Natural killer cell (primary cell): ENCODE measurements around the gene SLC24A3. TPM values are rescaled to one million over a fixed set of nuclear protein-coding genes. Genes with fewer than 3 reads are reported as not detected.

Experiments
- ATAC-seq, 3 donors: fragments of 150-1000 bp in 2 of 3; fragments of 200-7000 bp in 1 of 3; cut with Tn5 transposase; 1 replicate in 1 of 3; 2 replicates in 2 of 3; pipeline ENCODE4 v1.10.0; 2021; ENCODE audit warnings: mild to moderate bottlenecking in 2 of 3, moderate library complexity in 2 of 3
- DNase-seq, 2 donors: peaks; one replicate each; pipeline versions ENCODE4 v3.0.0 to v3.0.0-alpha.2; 2013 to 2021; ENCODE audit warnings: mixed read lengths in 1 of 2
- H3K27ac ChIP-seq: one replicate; pipeline ENCODE4 v1.5.1; 2013; ENCODE audit warnings: mild to moderate bottlenecking, low read length
- H3K27me3 ChIP-seq: one replicate; pipeline ENCODE4 v1.6.1; 2013; ENCODE audit warnings: low read length; ENCODE audit not compliant: control insufficient read depth, insufficient read depth
- H3K36me3 ChIP-seq: one replicate; pipeline ENCODE4 v1.6.1; 2013; ENCODE audit warnings: low read length; ENCODE audit not compliant: control insufficient read depth, insufficient read depth
- H3K4me1 ChIP-seq: one replicate; pipeline ENCODE4 v1.6.1; 2013; ENCODE audit warnings: low read length; ENCODE audit not compliant: control insufficient read depth, insufficient read depth
- H3K4me3 ChIP-seq: one replicate; pipeline ENCODE4 v1.5.1; 2013; ENCODE audit warnings: low read length
- H3K9me3 ChIP-seq: one replicate; pipeline ENCODE4 v1.6.1; 2013; ENCODE audit warnings: low read length; ENCODE audit not compliant: control insufficient read depth, insufficient read depth
- H3K27ac Mint-ChIP-seq, 2 donors: one replicate each; pipeline ENCODE4 v1.8.0; 2022; ENCODE audit warnings: mild to moderate bottlenecking in 2 of 2, mixed read lengths in 2 of 2, moderate library complexity in 1 of 2
- H3K27me3 Mint-ChIP-seq, 2 donors: one replicate each; pipeline ENCODE4 v1.8.0; 2022; ENCODE audit warnings: low read depth in 2 of 2, mixed read lengths in 2 of 2
- H3K36me3 Mint-ChIP-seq: one replicate; pipeline ENCODE4 v1.8.0; 2022; ENCODE audit warnings: mixed read lengths
- H3K4me1 Mint-ChIP-seq, 2 donors: one replicate each; pipeline ENCODE4 v1.8.0; 2022; ENCODE audit warnings: mixed read lengths in 2 of 2
- H3K4me3 Mint-ChIP-seq: one replicate; pipeline ENCODE4 v1.8.0; 2022; ENCODE audit warnings: mild to moderate bottlenecking, moderate library complexity, mixed read lengths
- H3K9me3 Mint-ChIP-seq, 2 donors: one replicate each; pipeline ENCODE4 v1.8.0; 2022; ENCODE audit warnings: mixed read lengths in 2 of 2
- WGBS: methylation state at CpG from one replicate; pipeline ENCODE4 v1.1.7; 2013; ENCODE audit warnings: missing lambda C conversion rate; ENCODE audit not compliant: insufficient coverage; 5-methylcytosine and 5-hydroxymethylcytosine counted together
- intact Hi-C: fragments of 100-400 bp; cut with micrococcal nuclease; formaldehyde crosslinking; loops from one replicate; pipeline ENCODE4 v1.14.2; 2022
- total RNA-seq, 4 donors: library from RNA; stranded (reverse); fragments of 120-200 nt in 1 of 4; gene quantifications; one replicate each; pipeline versions ENCODE4 v1.2.3 to v1.2.4, GENCODE V29; 2013 to 2022
- TF ChIP-seq, protein P1 (sequence below): fragments of 200-600 bp; IDR thresholded peaks from one replicate; pipeline ENCODE4 v1.8.0; 2022; ENCODE audit warnings: antibody characterized with exemption

SLC24A3 gene
- total RNA-seq, 3 donors from 2014 or later (not counting 1 experiment from before 2014, with no cell fraction given) = 0.09 to 5.5 (median 0.99) TPM

DNA sequence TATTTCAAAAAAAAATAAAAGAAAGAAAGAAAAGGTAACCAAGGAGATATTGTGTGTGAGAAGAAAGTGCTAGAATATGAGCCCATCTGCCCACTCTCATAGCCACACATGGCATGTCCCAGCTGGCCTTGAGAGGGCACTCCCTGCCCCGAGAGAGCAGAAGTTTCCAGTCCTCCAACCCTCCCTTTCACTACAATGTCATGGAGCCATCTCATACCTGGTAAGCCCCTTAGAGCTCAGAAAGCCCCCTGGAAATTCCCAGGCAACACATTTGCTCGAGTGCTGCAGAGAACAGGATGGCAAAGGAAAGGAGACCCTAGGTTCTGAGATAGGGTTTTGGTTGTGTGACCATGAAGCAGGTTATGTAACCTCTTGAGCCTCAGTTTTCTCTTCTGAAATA, 469.8 kb downstream of the SLC24A3 start:
- ATAC-seq = no peak
- H3K4me3 ChIP-seq = no peak overlapping the region
- 36% methylated on average over 2 of the region's 2 CpGs for WGBS
- intact Hi-C loops = no loop called here
- Mint-ChIP-seq H3K27me3 (peaks cover 5 to 12% of the 10 kb centered on the region in 2 donors), H3K9me3 (no peaks in the 10 kb centered on the region), H3K4me3 (no peak overlapping the region), H3K36me3 (no peaks in the 10 kb centered on the region), H3K27ac (no peak overlapping the region), H3K4me1 (no peaks in the 10 kb centered on the region)
- DNase-seq = no peak
- H3K4me1 ChIP-seq = no peaks in the 10 kb centered on the region
- H3K9me3 ChIP-seq = no peaks in the 10 kb centered on the region
- TF ChIP-seq, protein P1, sequence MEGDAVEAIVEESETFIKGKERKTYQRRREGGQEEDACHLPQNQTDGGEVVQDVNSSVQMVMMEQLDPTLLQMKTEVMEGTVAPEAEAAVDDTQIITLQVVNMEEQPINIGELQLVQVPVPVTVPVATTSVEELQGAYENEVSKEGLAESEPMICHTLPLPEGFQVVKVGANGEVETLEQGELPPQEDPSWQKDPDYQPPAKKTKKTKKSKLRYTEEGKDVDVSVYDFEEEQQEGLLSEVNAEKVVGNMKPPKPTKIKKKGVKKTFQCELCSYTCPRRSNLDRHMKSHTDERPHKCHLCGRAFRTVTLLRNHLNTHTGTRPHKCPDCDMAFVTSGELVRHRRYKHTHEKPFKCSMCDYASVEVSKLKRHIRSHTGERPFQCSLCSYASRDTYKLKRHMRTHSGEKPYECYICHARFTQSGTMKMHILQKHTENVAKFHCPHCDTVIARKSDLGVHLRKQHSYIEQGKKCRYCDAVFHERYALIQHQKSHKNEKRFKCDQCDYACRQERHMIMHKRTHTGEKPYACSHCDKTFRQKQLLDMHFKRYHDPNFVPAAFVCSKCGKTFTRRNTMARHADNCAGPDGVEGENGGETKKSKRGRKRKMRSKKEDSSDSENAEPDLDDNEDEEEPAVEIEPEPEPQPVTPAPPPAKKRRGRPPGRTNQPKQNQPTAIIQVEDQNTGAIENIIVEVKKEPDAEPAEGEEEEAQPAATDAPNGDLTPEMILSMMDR = no peak
- H3K27ac ChIP-seq = no peak overlapping the region
- H3K36me3 ChIP-seq = no peaks in the 10 kb centered on the region
- H3K27me3 ChIP-seq = no peaks in the 10 kb centered on the region

DNA sequence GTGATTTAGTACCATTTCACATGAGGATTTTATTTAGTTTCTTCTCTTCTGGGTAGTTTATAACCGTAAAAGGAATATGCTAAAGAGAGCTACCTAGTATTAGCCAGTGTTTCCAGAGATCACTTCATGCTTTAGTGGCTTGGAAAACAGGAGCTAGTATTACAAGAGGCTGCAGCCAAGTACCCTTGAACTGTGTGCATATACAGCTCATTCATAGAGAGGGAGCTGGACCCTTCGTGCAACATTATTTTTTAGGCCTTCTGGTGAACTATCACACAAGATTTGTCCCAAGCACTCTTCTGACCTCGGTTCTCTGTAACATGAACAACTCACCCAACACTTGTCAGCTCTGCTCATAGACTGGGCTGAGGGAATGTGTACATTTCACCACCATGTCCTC, 470.7 kb downstream of the SLC24A3 start:
- H3K27ac Mint-ChIP-seq = no peak overlapping the region
- ATAC-seq = no peak
- no peak overlapping the region for H3K4me3 Mint-ChIP-seq
- 75% methylated on average over 3 of the region's 3 CpGs for WGBS
- no peaks in the 10 kb centered on the region for H3K4me1 Mint-ChIP-seq
- TF ChIP-seq, protein P1 = no peak
- H3K27me3 Mint-ChIP-seq = peaks cover 5 to 12% of the 10 kb centered on the region in 2 donors
- Histone ChIP-seq H3K4me1 (no peaks in the 10 kb centered on the region), H3K4me3 (no peak overlapping the region), H3K27ac (no peak overlapping the region), H3K27me3 (no peaks in the 10 kb centered on the region), H3K9me3 (no peaks in the 10 kb centered on the region), H3K36me3 (no peaks in the 10 kb centered on the region)
- no peaks in the 10 kb centered on the region for H3K9me3 Mint-ChIP-seq
- intact Hi-C loops = no loop called here
- DNase-seq = no peak
- no peaks in the 10 kb centered on the region for H3K36me3 Mint-ChIP-seq

DNA sequence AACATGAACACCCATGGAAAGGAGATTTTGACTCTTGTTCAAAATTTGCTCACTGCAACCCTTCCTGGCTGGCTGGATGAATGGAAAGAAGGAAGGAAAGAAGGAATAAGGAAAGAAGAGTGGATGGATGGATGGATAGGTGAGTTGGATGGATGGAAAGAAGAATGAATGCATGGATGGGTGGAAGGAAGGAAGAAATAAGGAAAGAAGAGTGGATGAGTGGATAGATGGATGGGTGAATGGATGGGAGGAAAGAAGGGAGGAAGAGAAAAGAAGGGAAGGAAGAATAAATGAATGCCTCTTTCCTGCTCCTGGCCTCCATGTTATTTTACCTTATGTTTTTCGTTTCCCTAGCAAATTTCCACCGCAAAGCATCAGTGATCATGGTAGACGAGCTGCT, 471.4 kb downstream of the SLC24A3 start:
- Mint-ChIP-seq H3K9me3 (no peaks in the 10 kb centered on the region), H3K36me3 (no peaks in the 10 kb centered on the region), H3K4me1 (no peaks in the 10 kb centered on the region), H3K27me3 (peaks cover 5 to 12% of the 10 kb centered on the region in 2 donors), H3K27ac (no peak overlapping the region), H3K4me3 (no peak overlapping the region)
- Histone ChIP-seq H3K27me3 (no peaks in the 10 kb centered on the region), H3K27ac (no peak overlapping the region), H3K4me3 (no peak overlapping the region), H3K4me1 (no peaks in the 10 kb centered on the region), H3K9me3 (no peaks in the 10 kb centered on the region), H3K36me3 (no peaks in the 10 kb centered on the region)
- WGBS = 88% methylated on average over 3 of the region's 3 CpGs
- intact Hi-C loops = no loop called here
- TF ChIP-seq, protein P1 = no peak
- no peak for ATAC-seq
- no peak for DNase-seq

DNA sequence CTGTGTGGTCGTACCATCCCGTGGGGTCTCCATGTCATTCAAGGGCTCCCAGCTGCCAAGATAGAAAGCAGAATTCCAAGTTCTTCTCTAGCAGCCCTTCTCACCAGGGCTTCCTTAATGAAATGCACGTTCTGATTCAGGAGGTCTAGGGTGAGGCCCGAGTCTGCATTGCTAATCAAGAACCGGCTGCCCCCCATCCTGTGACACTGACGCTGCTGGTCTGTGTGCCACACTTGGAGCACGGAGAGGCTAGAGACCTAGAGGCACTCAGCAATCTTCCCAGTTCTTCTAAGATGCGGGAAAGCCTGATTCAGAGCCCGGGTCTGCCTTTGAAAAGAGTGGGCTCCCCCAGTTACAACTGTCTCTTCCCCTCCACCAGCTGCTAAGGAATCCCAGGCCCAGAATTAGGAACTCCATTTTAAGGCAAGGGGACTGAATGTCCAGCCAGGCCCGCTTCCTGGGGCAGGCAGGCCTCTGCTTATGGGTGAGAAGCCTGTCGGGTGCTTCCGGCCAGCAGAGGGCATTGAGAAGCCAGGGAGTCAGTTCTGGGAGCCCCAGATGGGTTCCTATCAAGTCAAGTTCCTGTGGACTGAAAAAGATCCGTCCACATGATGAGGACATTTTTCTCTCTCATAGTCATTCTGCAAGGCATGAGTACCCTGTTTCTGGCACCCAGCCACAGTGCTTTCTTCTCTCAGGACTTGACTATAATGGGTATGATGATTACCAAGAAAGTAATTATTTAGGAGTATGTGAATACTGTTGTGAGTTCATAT, 475.8 kb downstream of the SLC24A3 start:
- Histone ChIP-seq H3K27ac (no peak overlapping the region), H3K4me1 (peaks cover 3% of the 10 kb centered on the region), H3K36me3 (no peaks in the 10 kb centered on the region), H3K27me3 (no peaks in the 10 kb centered on the region), H3K9me3 (no peaks in the 10 kb centered on the region), H3K4me3 (no peak overlapping the region)
- intact Hi-C loops = no loop called here
- 81% methylated on average over 13 of the region's 13 CpGs for WGBS
- Mint-ChIP-seq H3K36me3 (no peaks in the 10 kb centered on the region), H3K27me3 (peaks cover 11 to 26% of the 10 kb centered on the region in 2 donors), H3K27ac (no peak overlapping the region), H3K9me3 (no peaks in the 10 kb centered on the region), H3K4me1 (peaks cover 0 to 7% of the 10 kb centered on the region in 2 donors), H3K4me3 (no peak overlapping the region)
- TF ChIP-seq, protein P1 = no peak
- DNase-seq (no peak), ATAC-seq (no peak)
